ENCODE results near the gene ZFP1. TPM values are rescaled to one million over a fixed set of nuclear protein-coding genes. Genes with fewer than 3 reads are reported as not detected.
A peak's percentile ranks its signal among the peaks of the same experiment; 100 is the strongest.

Gene ZFP1
- total RNA-seq, 1 experiment from 2014 or later = 15.3 TPM

DNA sequence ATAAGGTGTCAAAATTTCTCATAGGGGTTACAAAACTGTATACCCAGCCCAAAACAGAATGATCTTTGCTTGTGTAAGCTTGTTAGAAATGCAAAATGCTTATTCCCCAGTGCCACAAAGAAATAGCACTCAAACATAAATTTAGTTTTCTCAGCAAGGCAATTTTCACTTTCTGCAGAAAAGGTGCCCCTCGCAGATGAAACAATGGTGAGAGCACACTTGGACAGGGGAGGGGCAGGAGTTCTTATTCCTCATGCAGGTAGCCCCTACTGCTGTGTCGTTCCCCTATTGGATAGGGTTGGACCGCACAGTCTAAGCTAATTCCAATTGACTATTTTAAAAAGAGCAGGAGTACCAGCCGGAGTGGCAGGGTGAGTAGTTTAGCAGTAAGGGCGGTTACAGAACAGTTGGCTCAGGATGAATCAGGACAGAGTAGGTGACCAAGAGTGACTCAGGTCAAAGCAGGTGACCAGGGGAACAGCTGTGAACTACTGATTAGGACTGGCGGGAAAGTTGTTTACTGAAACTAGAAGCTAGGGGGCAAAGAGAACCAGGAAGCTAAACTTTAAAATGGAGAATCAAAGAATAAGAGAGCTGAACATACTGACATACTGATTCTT, 26.3 kb upstream of the ZFP1 start:
- H3K9me3 Mint-ChIP-seq = peaks cover 28 to 35% of the 10 kb centered on the region in 2 experiments
- Histone ChIP-seq H2BK20ac (ENCODE audit: low read depth, low read length, poor library complexity, severe bottlenecking) (no peak overlapping the region), H3K23me2 (ENCODE audit: insufficient read length, low read depth, low read length, poor library complexity, severe bottlenecking) (no peaks in the 10 kb centered on the region)

More for the DNA sequence above, 26.3 kb upstream of the ZFP1 start:
- TF ChIP-seq CTCF (conservative IDR thresholded peaks at IDR 0.05) = no peak
- H3K4me1 Mint-ChIP-seq = peaks cover 21 to 38% of the 10 kb centered on the region in 2 experiments
- no peak overlapping the region for H3K4ac ChIP-seq (ENCODE audit: low read depth, low read length)
- no peaks in the 10 kb centered on the region for H3K27me3 ChIP-seq (ENCODE audit: insufficient read depth, low read length)
- no peak overlapping the region for H3K23ac ChIP-seq (ENCODE audit: insufficient read length, low read depth, low read length)
- no peaks in the 10 kb centered on the region for H3K79me1 ChIP-seq (ENCODE audit: insufficient read depth, low read depth, low read length, poor library complexity, severe bottlenecking)
- H3K56ac ChIP-seq (ENCODE audit: insufficient read length, low read depth, low read length) = no peak overlapping the region
- H4K5ac ChIP-seq (ENCODE audit: insufficient read length, low read depth, low read length) = no peak overlapping the region
- no peak overlapping the region for H4K91ac ChIP-seq (ENCODE audit: insufficient read length, low read depth, low read length)
- H3K4me1 ChIP-seq (ENCODE audit: insufficient read depth, low read length) = peaks cover 2% of the 10 kb centered on the region; the same call in 1 of the 2 replicates
- H3K18ac ChIP-seq (ENCODE audit: insufficient read length, low read depth, low read length) = no peak overlapping the region
- H2BK15ac ChIP-seq (ENCODE audit: low read depth, low read length) = no peak overlapping the region
- peak; percentile 44 for DNase-seq
- H3K9ac ChIP-seq (ENCODE audit: extremely low read depth, insufficient read length, low read length) = no peak overlapping the region
- no peak overlapping the region for H3K4me2 ChIP-seq (ENCODE audit: insufficient read depth, insufficient read length, low read length)
- WGBS (ENCODE audit: extremely low coverage, insufficient read length, low lambda C conversion rate) = no CpG with 5 or more reads among the region's 6 CpGs
- H3K14ac ChIP-seq (ENCODE audit: insufficient read depth, low read length) = no peak overlapping the region
- H2BK120ac ChIP-seq (ENCODE audit: low read depth, low read length, poor library complexity, severe bottlenecking) = no peak overlapping the region
- H3K27me3 Mint-ChIP-seq (ENCODE audit: low read depth) = peaks cover 2% of the 10 kb centered on the region; the same call in 1 of the 2 replicates
- H2BK12ac ChIP-seq (ENCODE audit: insufficient read length, low read depth, low read length) = no peak overlapping the region
- H3T11ph ChIP-seq (ENCODE audit: low read length) = no peak overlapping the region
- H3K27ac ChIP-seq (ENCODE audit: insufficient read length, low read depth, low read length) = no peak overlapping the region
- peaks cover 5% of the 10 kb centered on the region for H3K9me3 ChIP-seq (ENCODE audit: control insufficient read depth, low read depth, low read length)
- no peak overlapping the region for H2AFZ ChIP-seq (ENCODE audit: low read length)
- no peak overlapping the region for H3K4me3 Mint-ChIP-seq
- H4K8ac ChIP-seq (replicated peaks; ENCODE audit: insufficient read length, low read depth, low read length) = no peak overlapping the region
- no peak overlapping the region for H2BK5ac ChIP-seq (ENCODE audit: insufficient read length, low read length)
- no peaks in the 10 kb centered on the region for H4K20me1 ChIP-seq (ENCODE audit: control insufficient read depth, insufficient read depth, insufficient read length)
- no peak overlapping the region for H3K27ac Mint-ChIP-seq
- H3K79me2 ChIP-seq (ENCODE audit: insufficient read depth, low read length) = no peaks in the 10 kb centered on the region
- H3K36me3 Mint-ChIP-seq (ENCODE audit: insufficient read depth in 1 of 3, low read depth in 3 of 3) = peaks cover 13 to 20% (median 18%) of the 10 kb centered on the region in 3 experiments
- no peak overlapping the region for H2AK5ac ChIP-seq (ENCODE audit: insufficient read length, low read length)
